Calu3 (cell line): ENCODE measurements around the gene EPO. TPM values are rescaled to one million over a fixed set of nuclear protein-coding genes. Genes with fewer than 3 reads are reported as not detected.
A peak's percentile ranks its signal among the peaks of the same experiment; 100 is the strongest.

Experiments used
- BruUV-seq: library from RNA; stranded (reverse); fragments of 400-500 nt; replicated peaks from 2 replicates; lab custom pipeline; 2021; lab: Mats Ljungman, UMichigan
- CTCF ChIA-PET: fragments of 300-600 bp; sonication (Branson Sonifier 250); formaldehyde crosslinking; loops from one replicate; lab custom pipeline; 2022; ENCODE audit warnings: antibody characterized with exemption; lab: Charles Lee
- DNase-seq: peaks from one replicate; pipeline ENCODE4 v3.0.0; 2022
- H3K27ac Mint-ChIP-seq: one replicate; pipeline ENCODE4 v1.8.0; 2022; ENCODE audit warnings: mixed read lengths; ENCODE audit not compliant: unreplicated experiment
- H3K27me3 Mint-ChIP-seq: one replicate; pipeline ENCODE4 v1.8.0; 2022; ENCODE audit warnings: mixed read lengths; ENCODE audit not compliant: unreplicated experiment
- H3K36me3 Mint-ChIP-seq: one replicate; pipeline ENCODE4 v1.8.0; 2022; ENCODE audit warnings: mild to moderate bottlenecking, moderate library complexity, mixed read lengths; ENCODE audit not compliant: insufficient read depth, unreplicated experiment
- H3K4me1 Mint-ChIP-seq: one replicate; pipeline ENCODE4 v1.8.0; 2022; ENCODE audit warnings: mild to moderate bottlenecking, low read depth, mixed read lengths; ENCODE audit not compliant: unreplicated experiment
- H3K4me3 Mint-ChIP-seq: one replicate; pipeline ENCODE4 v1.8.0; 2022; ENCODE audit warnings: mild to moderate bottlenecking, low read depth, moderate library complexity, mixed read lengths; ENCODE audit not compliant: unreplicated experiment
- H3K9me3 Mint-ChIP-seq: one replicate; pipeline ENCODE4 v1.8.0; 2022; ENCODE audit warnings: low read depth, mixed read lengths; ENCODE audit not compliant: unreplicated experiment
- intact Hi-C: fragments of 100-400 bp; cut with micrococcal nuclease; formaldehyde crosslinking; loops from one replicate; pipeline ENCODE4 v1.10.0; 2022; ENCODE audit not compliant: unreplicated experiment
- total RNA-seq: library from RNA; stranded (reverse); gene quantifications from 2 replicates; pipeline ENCODE4 v1.2.3, GENCODE V29; 2022
- TF ChIP-seq, protein P1 (sequence below): fragments of 200-600 bp; IDR thresholded peaks from one replicate; pipeline ENCODE4 v1.8.0; 2022; ENCODE audit warnings: antibody characterized with exemption; ENCODE audit not compliant: unreplicated experiment

Gene EPO
- total RNA-seq, 1 experiment from 2014 or later, result not detected

GRCh38 chr7:100692578-100692961 is 27.7 kb upstream of the EPO start:
- Mint-ChIP-seq H3K36me3 (peaks cover 37% of the 10 kb centered on the region), H3K4me1 (peaks cover 10% of the 10 kb centered on the region), H3K4me3 (peak overlapping the region; percentile 92), H3K27ac (peak overlapping the region; percentile 90), H3K27me3 (no peaks in the 10 kb centered on the region), H3K9me3 (no peaks in the 10 kb centered on the region)
- CTCF ChIA-PET, result interaction anchor here (0.9 kb wide), 1 partner anchor 58 kb away, joined by 3 read pairs; no protein-coding TSS in a partner anchor
- intact Hi-C loops, result no loop called here
- no peak for DNase-seq
- TSS peak; percentile 55 for BruUV-seq
- TF ChIP-seq, protein P1, sequence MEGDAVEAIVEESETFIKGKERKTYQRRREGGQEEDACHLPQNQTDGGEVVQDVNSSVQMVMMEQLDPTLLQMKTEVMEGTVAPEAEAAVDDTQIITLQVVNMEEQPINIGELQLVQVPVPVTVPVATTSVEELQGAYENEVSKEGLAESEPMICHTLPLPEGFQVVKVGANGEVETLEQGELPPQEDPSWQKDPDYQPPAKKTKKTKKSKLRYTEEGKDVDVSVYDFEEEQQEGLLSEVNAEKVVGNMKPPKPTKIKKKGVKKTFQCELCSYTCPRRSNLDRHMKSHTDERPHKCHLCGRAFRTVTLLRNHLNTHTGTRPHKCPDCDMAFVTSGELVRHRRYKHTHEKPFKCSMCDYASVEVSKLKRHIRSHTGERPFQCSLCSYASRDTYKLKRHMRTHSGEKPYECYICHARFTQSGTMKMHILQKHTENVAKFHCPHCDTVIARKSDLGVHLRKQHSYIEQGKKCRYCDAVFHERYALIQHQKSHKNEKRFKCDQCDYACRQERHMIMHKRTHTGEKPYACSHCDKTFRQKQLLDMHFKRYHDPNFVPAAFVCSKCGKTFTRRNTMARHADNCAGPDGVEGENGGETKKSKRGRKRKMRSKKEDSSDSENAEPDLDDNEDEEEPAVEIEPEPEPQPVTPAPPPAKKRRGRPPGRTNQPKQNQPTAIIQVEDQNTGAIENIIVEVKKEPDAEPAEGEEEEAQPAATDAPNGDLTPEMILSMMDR, result no peak

DNA sequence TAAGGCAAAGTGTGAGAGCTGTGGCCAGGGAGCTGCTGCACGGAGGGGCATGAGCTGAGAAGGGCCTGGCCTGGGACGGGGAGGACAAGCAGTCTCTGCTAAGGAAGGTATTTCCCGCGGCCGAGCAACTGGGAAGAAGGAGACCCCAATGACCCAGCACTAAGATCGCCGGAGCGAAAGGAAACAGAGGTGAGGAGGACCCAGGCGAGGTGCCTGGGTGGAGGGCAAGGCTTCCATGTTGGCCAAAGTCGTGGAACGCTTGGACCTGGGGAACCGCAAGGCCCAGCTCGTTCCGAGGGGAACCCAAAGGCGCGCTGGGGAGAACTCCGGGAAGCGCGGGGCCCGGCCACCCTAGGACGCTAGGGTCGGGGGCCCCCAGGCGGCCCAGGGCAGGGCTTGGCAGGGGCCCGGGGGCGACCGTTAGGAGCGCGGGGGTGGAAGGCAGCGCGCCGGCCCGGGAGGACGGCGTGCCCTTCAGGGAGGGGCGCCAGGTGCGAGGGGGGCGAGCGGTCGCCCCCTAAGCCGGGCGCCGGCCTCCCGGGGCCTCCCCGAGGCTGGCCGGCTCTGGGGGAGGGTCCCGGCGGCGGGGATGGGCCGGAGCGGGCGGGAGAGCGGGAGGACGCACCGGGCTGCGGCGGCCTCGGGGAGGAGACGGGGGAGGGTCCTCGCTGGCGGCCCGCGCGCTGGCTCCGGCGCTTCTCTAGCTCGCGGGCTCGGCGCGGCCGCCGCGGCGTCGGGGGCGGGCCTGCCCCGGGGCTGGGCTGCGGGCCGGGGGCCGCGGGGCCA is 26.8 kb upstream of the EPO start:
- TF ChIP-seq, protein P1, result no peak
- H3K9me3 Mint-ChIP-seq, result no peaks in the 10 kb centered on the region
- H3K27ac Mint-ChIP-seq, result peak overlapping the region; percentile 90
- peak overlapping the region; percentile 92 for H3K4me3 Mint-ChIP-seq
- no TSS peak for BruUV-seq
- CTCF ChIA-PET, result interaction anchor here (0.6 kb wide), 1 partner anchor 355 kb away, joined by 9 read pairs; no protein-coding TSS in a partner anchor
- no peak for DNase-seq
- peaks cover 36% of the 10 kb centered on the region for H3K36me3 Mint-ChIP-seq
- peaks cover 10% of the 10 kb centered on the region for H3K4me1 Mint-ChIP-seq
- no peaks in the 10 kb centered on the region for H3K27me3 Mint-ChIP-seq
- intact Hi-C loops, result no loop called here

GRCh38 chr7:100694098-100694745 is 26.0 kb upstream of the EPO start, which contains the start of gene GIGYF1:
Gene GIGYF1, minus strand, starts transcription at chr7:100694250. Its CDS starts 6,012 bp downstream, at chr7:100688238.
- peaks cover 29% of the 10 kb centered on the region for H3K36me3 Mint-ChIP-seq
- no TSS peak for BruUV-seq
- CTCF ChIA-PET, result interaction anchor here (1.5 kb wide), 1 partner anchor 11 kb away, joined by 8 read pairs; the partner anchor contains the start of gene POP7

DNA sequence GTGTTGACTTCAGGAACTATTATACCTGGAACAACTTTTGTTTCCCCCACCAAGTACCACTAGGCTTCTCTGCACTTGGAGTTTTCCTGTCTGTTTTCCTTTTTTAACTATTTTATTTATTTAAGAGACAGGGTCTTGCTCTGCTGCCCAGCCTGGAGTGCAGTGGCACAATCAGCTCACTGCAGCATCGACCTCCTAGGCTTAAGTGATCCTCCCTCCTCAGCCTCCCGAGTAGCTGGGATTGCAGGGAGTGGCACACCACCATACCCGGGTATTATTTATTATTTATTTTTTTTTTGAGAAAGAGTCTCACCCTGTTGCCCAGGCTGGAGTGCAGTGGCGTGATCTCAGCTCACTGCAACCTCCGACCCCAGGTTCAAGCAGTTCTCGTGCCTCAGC is 24.1 kb upstream of the EPO start:
- H3K27me3 Mint-ChIP-seq, result peaks cover 7% of the 10 kb centered on the region
- no TSS peak for BruUV-seq
- DNase-seq, result no peak
- CTCF ChIA-PET, result interaction anchor here (0.5 to 1.4 kb wide), 3 partner anchors 10 to 643 kb away, joined by 3 to 4 read pairs (median 4); partner anchors contain the start of gene POP7
- H3K4me3 Mint-ChIP-seq, result no peak overlapping the region
- H3K4me1 Mint-ChIP-seq, result peaks cover 10% of the 10 kb centered on the region
- intact Hi-C loops, result no loop called here
- H3K9me3 Mint-ChIP-seq, result no peaks in the 10 kb centered on the region
- no peak overlapping the region for H3K27ac Mint-ChIP-seq
- peaks cover 29% of the 10 kb centered on the region for H3K36me3 Mint-ChIP-seq
- TF ChIP-seq, protein P1, result no peak

More at GRCh38 chr7:100694098-100694745, 26.0 kb upstream of the EPO start, which contains the start of gene GIGYF1:
- peak within 1 kb of the TSS; percentile 90 for H3K27ac Mint-ChIP-seq
- no peaks in the 10 kb centered on the region for H3K9me3 Mint-ChIP-seq
- H3K4me1 Mint-ChIP-seq, result peaks cover 10% of the 10 kb centered on the region
- TF ChIP-seq, protein P1, result no peak
- peak; percentile 67 for DNase-seq
- intact Hi-C loops, result no loop called here
- H3K27me3 Mint-ChIP-seq, result no peaks in the 10 kb centered on the region
- H3K4me3 Mint-ChIP-seq, result peak within 1 kb of the TSS; percentile 92
